K562 (cell line): ENCODE results near the gene LPAR2.

Source experiments
- ARNT ChIP-seq, 2 experiments: fragments of 450-650 bp; IDR thresholded peaks; 2 replicates each; pipeline ENCODE4 v1.6.1; 2016; ENCODE audit warnings: mild to moderate bottlenecking in 1 of 2
- MYNN ChIP-seq, 2 experiments: sonication (generic); formaldehyde crosslinking in 1 of 2; IDR thresholded peaks; 2 replicates each; pipeline versions ENCODE4 v1.5.0 to v1.6.1; 2016 to 2020; ENCODE audit warnings: antibody characterized with exemption in 1 of 2, missing genetic modification reagents in 1 of 2
- TAF1 ChIP-seq: IDR thresholded peaks from 2 replicates; pipeline ENCODE4 v1.6.1; 2011; ENCODE audit warnings: mild to moderate bottlenecking, low read length, moderate library complexity; ENCODE audit not compliant: insufficient read depth, control insufficient read depth, severe bottlenecking; ENCODE audit errors: extremely low read depth
- YY1 ChIP-seq, 3 experiments: IDR thresholded peaks; 2 replicates each; pipeline ENCODE4 v1.6.1; 2011; ENCODE audit warnings: low read length in 2 of 3, mild to moderate bottlenecking in 2 of 3, moderate library complexity in 2 of 3, borderline replicate concordance in 1 of 3, control low read depth in 1 of 3, low read depth in 1 of 3; ENCODE audit not compliant: insufficient read depth in 3 of 3, insufficient replicate concordance in 2 of 3, control insufficient read depth in 1 of 3, insufficient read length in 1 of 3; ENCODE audit errors: extremely low read depth in 1 of 3

GRCh38 chr19:19657397-19657783 lies 29.4 kb upstream of the LPAR2 start:
- no peak for TF ChIP-seq MYNN (IDR thresholded peaks at IDR 0.05)
- no peak for TF ChIP-seq MYNN (CRISPR knock-in tag; IDR thresholded peaks at IDR 0.05)
- no peak for TF ChIP-seq ARNT (IDR thresholded peaks at IDR 0.05)
- TF ChIP-seq YY1 (IDR thresholded peaks at IDR 0.05; ENCODE audit: borderline replicate concordance in 1 of 3, control insufficient read depth in 1 of 3, extremely low read depth in 1 of 3, insufficient read depth in 3 of 3, insufficient read length in 1 of 3, insufficient replicate concordance in 2 of 3, low read depth in 1 of 3, low read length in 2 of 3): no peak
- TF ChIP-seq TAF1: no peak
